HepG2 (cell line): ENCODE data around the gene CADM2. TPM values are rescaled to one million over a fixed set of nuclear protein-coding genes. Genes with fewer than 3 reads are reported as not detected.

ENCODE experiments used
- ATAC-seq: fragments of 200-7000 bp; cut with Tn5 transposase; 3 replicates; pipeline ENCODE4 v1.9.1; 2020; ENCODE audit warnings: mild to moderate bottlenecking, moderate library complexity
- BruUV-seq: library from RNA; stranded (reverse); fragments of 400-500 nt; replicated peaks from 2 replicates; lab custom pipeline; 2021; lab: Mats Ljungman, UMichigan
- CTCF ChIA-PET: fragments of 300-600 bp; formaldehyde crosslinking; extraction: SDS; loops from one replicate; lab custom pipeline; 2021; ENCODE audit warnings: low total read pairs, inconsistent platforms, low intra/inter-chr PET ratio; lab: Yijun Ruan, JAX
- POLR2A ChIA-PET: fragments of 350-600 bp; sonication (Branson Sonifier 250); formaldehyde crosslinking; loops from one replicate; lab custom pipeline; 2020; ENCODE audit warnings: antibody characterized with exemption, inconsistent platforms; lab: Yijun Ruan, JAX
- DNase-seq: peaks from one replicate; pipeline ENCODE4 v3.0.0-alpha.2; 2015; ENCODE audit warnings: low spot score
- FAIRE-seq: peaks from 3 replicates; lab custom pipeline; 2011; peaks lifted over from hg19 to GRCh38; lab: Jason Lieb, UNC
- H2AFZ ChIP-seq: one replicate; pipeline ENCODE4 v1.6.1; 2011; ENCODE audit warnings: low read length, inconsistent platforms
- H3K27ac ChIP-seq: fragments of 300-600 bp; 3 replicates; pipeline ENCODE4 v1.8.0; 2011; ENCODE audit warnings: mixed run types, mild to moderate bottlenecking, mixed read lengths, low read length, inconsistent platforms; ENCODE audit not compliant: insufficient read depth; ENCODE audit errors: extremely low read length
- H3K27me3 ChIP-seq, 2 experiments: fragments of 200-600 bp in 1 of 2; 2 replicates in 1 of 2; 3 replicates in 1 of 2; pipeline versions ENCODE4 v1.6.0 to v1.8.0; 2011; ENCODE audit warnings: low read length in 2 of 2, mild to moderate bottlenecking in 2 of 2, moderate library complexity in 2 of 2, inconsistent platforms in 1 of 2; ENCODE audit not compliant: insufficient read depth in 2 of 2, control insufficient read depth in 1 of 2
- H3K36me3 ChIP-seq, 2 experiments: fragments of 200-600 bp in 1 of 2; replicated peaks in 1 of 2; 2 replicates in 1 of 2; 3 replicates in 1 of 2; pipeline versions ENCODE4 v1.5.1 to v1.8.0; 2011; ENCODE audit warnings: low read length in 2 of 2, inconsistent platforms in 1 of 2; ENCODE audit not compliant: insufficient read depth in 2 of 2, control insufficient read depth in 1 of 2
- H3K4me1 ChIP-seq: 2 replicates; pipeline ENCODE4 v1.5.1; 2012; ENCODE audit warnings: low read length, inconsistent platforms; ENCODE audit not compliant: insufficient read depth
- H3K4me2 ChIP-seq: 2 replicates; pipeline ENCODE4 v1.6.0; 2011; ENCODE audit warnings: low read depth, low read length, inconsistent platforms
- H3K4me3 ChIP-seq, 3 experiments: fragments of 200-600 bp in 1 of 3; sonication (generic), shearing (Covaris generic) in 1 of 3; replicated peaks in 1 of 3; 2 replicates each; pipeline ENCODE4 v1.5.1; 2011 to 2016; ENCODE audit warnings: low read length in 3 of 3, inconsistent platforms in 2 of 3, low read depth in 2 of 3, mild to moderate bottlenecking in 2 of 3, control low read depth in 1 of 3, mixed read lengths in 1 of 3; ENCODE audit not compliant: insufficient read depth in 1 of 3
- H3K79me2 ChIP-seq: one replicate; pipeline ENCODE4 v1.6.1; 2011; ENCODE audit warnings: low read length, inconsistent platforms; ENCODE audit not compliant: insufficient read depth
- H3K9ac ChIP-seq: 2 replicates; pipeline ENCODE4 v1.6.0; 2011; ENCODE audit warnings: mild to moderate bottlenecking, low read depth, low read length, inconsistent platforms; ENCODE audit not compliant: insufficient read depth
- H3K9me3 ChIP-seq: 2 replicates; pipeline ENCODE4 v1.5.1; 2012; ENCODE audit warnings: mild to moderate bottlenecking, low read length
- H4K20me1 ChIP-seq: 2 replicates; pipeline ENCODE4 v1.6.0; 2011; ENCODE audit warnings: inconsistent platforms, mild to moderate bottlenecking, low read length, moderate library complexity; ENCODE audit not compliant: insufficient read depth
- E2F5 ChIP-seq: sonication (generic); formaldehyde crosslinking; conservative IDR thresholded peaks from 2 replicates; pipeline ENCODE4 v1.4.0; 2020; ENCODE audit warnings: missing genetic modification reagents
- MBD4 ChIP-seq: IDR thresholded peaks from 2 replicates; pipeline ENCODE4 v1.6.1; 2012; ENCODE audit warnings: low read length, inconsistent platforms, borderline replicate concordance
- NR2C2 ChIP-seq: sonication (generic); formaldehyde crosslinking; IDR thresholded peaks from 2 replicates; pipeline ENCODE4 v1.4.0; 2020; ENCODE audit warnings: missing genetic modification reagents, mild to moderate bottlenecking, moderate library complexity, borderline replicate concordance
- PAXIP1 ChIP-seq: sonication (generic); formaldehyde crosslinking; conservative IDR thresholded peaks from 2 replicates; pipeline ENCODE4 v1.4.0; 2020; ENCODE audit warnings: mild to moderate bottlenecking, missing genetic modification reagents, moderate library complexity
- SATB2 ChIP-seq: sonication (generic); formaldehyde crosslinking; IDR thresholded peaks from 2 replicates; pipeline ENCODE4 v1.5.0; 2020; ENCODE audit warnings: missing genetic modification reagents
- SNAPC4 ChIP-seq: sonication (generic); formaldehyde crosslinking; IDR thresholded peaks from 2 replicates; pipeline ENCODE4 v1.4.0; 2020; ENCODE audit warnings: mild to moderate bottlenecking, missing genetic modification reagents
- SRF ChIP-seq: IDR thresholded peaks from 2 replicates; pipeline ENCODE4 v1.6.1; 2011; ENCODE audit warnings: mild to moderate bottlenecking, low read depth, low read length, moderate library complexity
- ZFP37 ChIP-seq: sonication (generic); formaldehyde crosslinking; IDR thresholded peaks from 2 replicates; pipeline ENCODE4 v1.4.0; 2020; ENCODE audit warnings: missing genetic modification reagents, borderline replicate concordance
- ZNF230 ChIP-seq: sonication (generic); formaldehyde crosslinking; IDR thresholded peaks from 2 replicates; pipeline ENCODE4 v1.4.0; 2020; ENCODE audit warnings: mild to moderate bottlenecking, missing genetic modification reagents
- ZNF616 ChIP-seq: sonication (generic); formaldehyde crosslinking; IDR thresholded peaks from 2 replicates; pipeline ENCODE4 v1.5.0; 2020; ENCODE audit warnings: low read depth, mild to moderate bottlenecking, missing genetic modification reagents
- ZNF740 ChIP-seq: sonication (generic); formaldehyde crosslinking; IDR thresholded peaks from 2 replicates; pipeline ENCODE4 v1.4.0; 2020; ENCODE audit warnings: missing genetic modification reagents
- ZNF746 ChIP-seq: sonication (generic); formaldehyde crosslinking; IDR thresholded peaks from 2 replicates; pipeline ENCODE4 v1.8.0; 2022; ENCODE audit warnings: mild to moderate bottlenecking, missing genetic modification reagents
- WGBS: methylation state at CpG from one replicate; pipeline ENCODE4 v1.1.6; 2017; ENCODE audit warnings: low lambda C conversion rate; 5-methylcytosine and 5-hydroxymethylcytosine counted together
- in situ Hi-C: cut with HindIII; loops from 2 replicates; pipeline ENCODE4 v1.10.0; 2017; ENCODE audit warnings: low pct_unique_long_range_greater_than_20kb; ENCODE audit not compliant: extremely low pct_ligation_motif_present
- intact Hi-C: fragments of 100-400 bp; cut with micrococcal nuclease; formaldehyde crosslinking; loops from one replicate; pipeline ENCODE4 v1.10.0; 2022; ENCODE audit not compliant: unreplicated experiment
- polyA plus RNA-seq, 8 experiments: library from polyadenylated mRNA; depleted of rRNA in 3 of 8; stranded (reverse) in 7 of 8; unstranded in 1 of 8; fragments of >200 nt; fragmentation: Illumina TruSeq in 4 of 8; extraction: Trizol in 4 of 8; gene quantifications; 2 replicates each; pipeline versions ENCODE4 v1.2.1 to v1.2.3, GENCODE V29; 2011 to 2016; ENCODE audit warnings: low read depth in 4 of 8, missing spikeins in 1 of 8, mixed read lengths in 1 of 8; ENCODE audit not compliant: insufficient read depth in 1 of 8
- total RNA-seq, 5 experiments: library from RNA; depleted of rRNA; stranded (reverse); fragments of >200 nt; fragmentation: Illumina TruSeq; extraction: Trizol; gene quantifications; 2 replicates each; pipeline ENCODE4 v1.2.3, GENCODE V29; 2016; ENCODE audit warnings: low read depth in 1 of 5

The CADM2 gene
- total and polyA plus RNA-seq, 2 of the 13 experiments (the other 11 are each of a cell fraction or from before 2014, with no cell fraction given), result not detected

- Histone ChIP-seq H4K20me1 (no peaks in the 10 kb centered on the region), H2AFZ (no peak overlapping the region), H3K4me3 (no peak overlapping the region), H3K79me2 (no peaks in the 10 kb centered on the region), H3K4me1 (no peaks in the 10 kb centered on the region), H3K36me3 (no peaks in the 10 kb centered on the region), H3K27me3 (no peaks in the 10 kb centered on the region; a peak in 1 of 5 replicates), H3K27ac (no peak overlapping the region), H3K9me3 (no peaks in the 10 kb centered on the region), H3K9ac (no peak overlapping the region), H3K4me2 (no peak overlapping the region)
- no peak for DNase-seq
- CTCF ChIA-PET, result no interaction called here
- intact Hi-C loops (no loop called here), in situ Hi-C loops (no loop called here)
- 0% methylated on average over 2 of the region's 2 CpGs for WGBS
- ATAC-seq, result no peak
- FAIRE-seq, result no peak
- no TSS peak for BruUV-seq
- POLR2A ChIA-PET, result no interaction called here
- TF ChIP-seq ZNF230 (CRISPR knock-in tag) (no peak), ZNF740 (CRISPR knock-in tag) (no peak), MBD4 (no peak), E2F5 (CRISPR knock-in tag) (no peak), SATB2 (no peak), ZNF616 (CRISPR knock-in tag) (no peak), SRF (no peak), ZNF746 (no peak), NR2C2 (CRISPR knock-in tag) (no peak), PAXIP1 (CRISPR knock-in tag) (no peak), SNAPC4 (CRISPR knock-in tag) (no peak), ZFP37 (no peak)
Observed at GRCh38 chr3:85709346-85709892, 750.6 kb downstream of the CADM2 start.
